MM.1S (cell line): ENCODE measurements around the gene CD6.

Source experiments
- EZH2 ChIP-seq: fragments of 300-600 bp; sonication (generic); optimal IDR thresholded peaks from 2 replicates; pipeline ENCODE3; 2017; ENCODE audit warnings: low read depth, mild to moderate bottlenecking, antibody characterized with exemption, low read length, mixed read lengths
- EZH2phosphoT487 ChIP-seq: fragments of 300-600 bp; sonication (generic); IDR thresholded peaks from 2 replicates; pipeline ENCODE4 v1.6.1; 2018; ENCODE audit warnings: antibody characterized with exemption, low read length
- TF ChIP-seq, protein P1 (sequence below): fragments of 300-600 bp; sonication (generic); IDR thresholded peaks from 2 replicates; pipeline ENCODE4 v1.5.1; 2016; ENCODE audit warnings: antibody characterized with exemption, low read length, mixed read lengths

DNA sequence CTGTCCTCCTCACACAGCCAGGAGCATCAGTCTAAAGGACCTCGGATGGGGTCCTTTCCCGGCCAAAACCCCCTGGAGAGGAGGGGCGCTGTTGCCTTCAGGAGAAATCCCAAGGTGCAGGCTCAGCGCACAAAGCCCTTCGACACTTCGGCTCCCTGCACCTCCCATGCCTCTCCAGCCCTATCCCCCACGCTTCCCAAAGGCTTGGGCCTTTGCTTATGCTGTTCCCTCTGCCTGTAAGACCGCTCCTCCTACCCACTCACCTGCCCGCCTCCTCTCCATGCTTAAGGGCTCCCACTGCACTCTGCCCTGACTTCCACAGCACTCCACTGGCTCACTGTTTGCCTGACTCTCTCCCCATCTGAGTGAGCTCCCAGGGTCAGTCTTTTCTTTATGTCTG lies 33.0 kb upstream of the CD6 start:
- TF ChIP-seq, protein P1, sequence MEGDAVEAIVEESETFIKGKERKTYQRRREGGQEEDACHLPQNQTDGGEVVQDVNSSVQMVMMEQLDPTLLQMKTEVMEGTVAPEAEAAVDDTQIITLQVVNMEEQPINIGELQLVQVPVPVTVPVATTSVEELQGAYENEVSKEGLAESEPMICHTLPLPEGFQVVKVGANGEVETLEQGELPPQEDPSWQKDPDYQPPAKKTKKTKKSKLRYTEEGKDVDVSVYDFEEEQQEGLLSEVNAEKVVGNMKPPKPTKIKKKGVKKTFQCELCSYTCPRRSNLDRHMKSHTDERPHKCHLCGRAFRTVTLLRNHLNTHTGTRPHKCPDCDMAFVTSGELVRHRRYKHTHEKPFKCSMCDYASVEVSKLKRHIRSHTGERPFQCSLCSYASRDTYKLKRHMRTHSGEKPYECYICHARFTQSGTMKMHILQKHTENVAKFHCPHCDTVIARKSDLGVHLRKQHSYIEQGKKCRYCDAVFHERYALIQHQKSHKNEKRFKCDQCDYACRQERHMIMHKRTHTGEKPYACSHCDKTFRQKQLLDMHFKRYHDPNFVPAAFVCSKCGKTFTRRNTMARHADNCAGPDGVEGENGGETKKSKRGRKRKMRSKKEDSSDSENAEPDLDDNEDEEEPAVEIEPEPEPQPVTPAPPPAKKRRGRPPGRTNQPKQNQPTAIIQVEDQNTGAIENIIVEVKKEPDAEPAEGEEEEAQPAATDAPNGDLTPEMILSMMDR: no peak
- TF ChIP-seq EZH2phosphoT487 (no peak), EZH2 (no peak)
